Activated CD8-positive, alpha-beta T cell treated with anti-CD3 and anti-CD28 coated beads for 36 hours (primary cell): ENCODE data around the gene AMOT. TPM values are rescaled to one million over a fixed set of nuclear protein-coding genes. Genes with fewer than 3 reads are reported as not detected.

Source experiments
- ATAC-seq: fragments of 200-7000 bp; cut with Tn5 transposase; one replicate; pipeline ENCODE4 v1.10.0; 2021; ENCODE audit warnings: mild to moderate bottlenecking, moderate library complexity
- CTCF ChIA-PET: fragments of 350-600 bp; sonication (Branson Sonifier 250); formaldehyde crosslinking; loops from one replicate; lab custom pipeline; 2021; ENCODE audit warnings: antibody characterized with exemption; lab: Charles Lee
- POLR2A ChIA-PET: fragments of 350-600 bp; sonication (Branson Sonifier 250); formaldehyde crosslinking; loops from one replicate; lab custom pipeline; 2021; ENCODE audit warnings: antibody characterized with exemption; lab: Charles Lee
- DNase-seq: peaks from one replicate; pipeline ENCODE4 v3.0.0-alpha.2; 2020
- H3K27ac Mint-ChIP-seq: one replicate; pipeline ENCODE4 v1.8.0; 2021; ENCODE audit warnings: mild to moderate bottlenecking, mixed read lengths
- H3K27me3 Mint-ChIP-seq: one replicate; pipeline ENCODE4 v1.8.0; 2021; ENCODE audit warnings: mixed read lengths
- H3K36me3 Mint-ChIP-seq: one replicate; pipeline ENCODE4 v1.8.0; 2021; ENCODE audit warnings: low read depth, mixed read lengths
- H3K4me1 Mint-ChIP-seq: one replicate; pipeline ENCODE4 v1.8.0; 2021; ENCODE audit warnings: low read depth, mixed read lengths
- H3K4me3 Mint-ChIP-seq: one replicate; pipeline ENCODE4 v1.8.0; 2021; ENCODE audit warnings: mild to moderate bottlenecking, moderate library complexity, mixed read lengths
- H3K9me3 Mint-ChIP-seq: one replicate; pipeline ENCODE4 v1.8.0; 2021; ENCODE audit warnings: mixed read lengths
- intact Hi-C: fragments of 100-400 bp; cut with micrococcal nuclease; formaldehyde crosslinking; loops from one replicate; pipeline ENCODE4 v1.10.0; 2022
- total RNA-seq, 2 experiments: library from RNA; stranded (reverse); gene quantifications; one replicate each; pipeline ENCODE4 v1.2.3, GENCODE V29; 2021
- TF ChIP-seq, protein P1 (sequence below): fragments of 200-600 bp; IDR thresholded peaks from one replicate; pipeline ENCODE4 v1.8.0; 2022; ENCODE audit warnings: antibody characterized with exemption, mild to moderate bottlenecking

AMOT gene
- total RNA-seq, 2 experiments from 2014 or later = 1.1 to 1.8 TPM

DNA sequence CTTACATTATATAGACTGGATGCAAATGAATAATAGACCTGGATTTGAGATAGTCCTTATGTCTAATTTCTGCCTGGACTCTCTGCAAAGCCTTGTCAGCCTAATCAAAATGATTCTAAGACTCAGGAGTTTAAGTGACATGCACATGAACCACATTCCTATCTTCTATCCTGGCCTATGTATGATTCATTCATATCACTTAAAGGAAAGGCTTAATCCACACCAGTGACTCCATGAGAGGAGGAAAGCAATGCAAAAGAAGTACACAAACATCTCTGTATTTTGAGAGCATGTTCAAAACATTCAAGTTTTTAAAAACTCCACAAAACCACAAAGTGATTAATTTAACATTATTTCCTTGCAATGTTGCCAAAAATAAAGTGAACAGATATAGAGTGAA lies 14.6 kb downstream of the AMOT start:
- POLR2A ChIA-PET = no interaction called here
- no peaks in the 10 kb centered on the region for H3K36me3 Mint-ChIP-seq
- H3K9me3 Mint-ChIP-seq = no peaks in the 10 kb centered on the region
- no peak for DNase-seq
- H3K27me3 Mint-ChIP-seq = no peaks in the 10 kb centered on the region
- H3K4me3 Mint-ChIP-seq = no peak overlapping the region
- ATAC-seq = no peak
- intact Hi-C loops = no loop called here
- peaks cover 2% of the 10 kb centered on the region for H3K4me1 Mint-ChIP-seq
- TF ChIP-seq, protein P1, sequence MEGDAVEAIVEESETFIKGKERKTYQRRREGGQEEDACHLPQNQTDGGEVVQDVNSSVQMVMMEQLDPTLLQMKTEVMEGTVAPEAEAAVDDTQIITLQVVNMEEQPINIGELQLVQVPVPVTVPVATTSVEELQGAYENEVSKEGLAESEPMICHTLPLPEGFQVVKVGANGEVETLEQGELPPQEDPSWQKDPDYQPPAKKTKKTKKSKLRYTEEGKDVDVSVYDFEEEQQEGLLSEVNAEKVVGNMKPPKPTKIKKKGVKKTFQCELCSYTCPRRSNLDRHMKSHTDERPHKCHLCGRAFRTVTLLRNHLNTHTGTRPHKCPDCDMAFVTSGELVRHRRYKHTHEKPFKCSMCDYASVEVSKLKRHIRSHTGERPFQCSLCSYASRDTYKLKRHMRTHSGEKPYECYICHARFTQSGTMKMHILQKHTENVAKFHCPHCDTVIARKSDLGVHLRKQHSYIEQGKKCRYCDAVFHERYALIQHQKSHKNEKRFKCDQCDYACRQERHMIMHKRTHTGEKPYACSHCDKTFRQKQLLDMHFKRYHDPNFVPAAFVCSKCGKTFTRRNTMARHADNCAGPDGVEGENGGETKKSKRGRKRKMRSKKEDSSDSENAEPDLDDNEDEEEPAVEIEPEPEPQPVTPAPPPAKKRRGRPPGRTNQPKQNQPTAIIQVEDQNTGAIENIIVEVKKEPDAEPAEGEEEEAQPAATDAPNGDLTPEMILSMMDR = no peak
- CTCF ChIA-PET = no interaction called here
- no peak overlapping the region for H3K27ac Mint-ChIP-seq

DNA sequence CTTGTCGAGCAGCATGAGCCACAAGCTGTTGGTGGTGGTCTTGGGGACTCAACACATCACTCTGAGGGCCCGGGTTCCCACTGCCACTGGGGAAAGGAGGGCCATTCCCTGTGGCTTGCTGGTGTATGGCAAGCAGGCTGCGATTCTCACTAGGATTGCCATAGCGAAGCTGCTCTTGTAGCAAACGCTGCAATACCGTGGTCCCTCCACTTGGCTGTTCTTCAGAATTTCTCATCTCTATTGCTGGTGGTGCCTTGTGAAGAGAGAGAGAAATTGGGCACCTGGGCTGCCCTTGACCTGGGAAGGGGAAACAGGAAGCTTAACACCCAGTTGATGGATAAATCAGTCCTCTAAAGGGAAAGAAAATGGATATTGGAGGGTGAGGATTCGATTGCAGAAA lies 17.7 kb downstream of the AMOT start:
- TF ChIP-seq, protein P1 = no peak
- Mint-ChIP-seq H3K9me3 (no peaks in the 10 kb centered on the region), H3K36me3 (no peaks in the 10 kb centered on the region), H3K4me1 (peaks cover 12% of the 10 kb centered on the region), H3K4me3 (no peak overlapping the region), H3K27me3 (no peaks in the 10 kb centered on the region), H3K27ac (no peak overlapping the region)
- POLR2A ChIA-PET = no interaction called here
- ATAC-seq = no peak
- intact Hi-C loops = no loop called here
- CTCF ChIA-PET = no interaction called here
- DNase-seq = no peak

DNA sequence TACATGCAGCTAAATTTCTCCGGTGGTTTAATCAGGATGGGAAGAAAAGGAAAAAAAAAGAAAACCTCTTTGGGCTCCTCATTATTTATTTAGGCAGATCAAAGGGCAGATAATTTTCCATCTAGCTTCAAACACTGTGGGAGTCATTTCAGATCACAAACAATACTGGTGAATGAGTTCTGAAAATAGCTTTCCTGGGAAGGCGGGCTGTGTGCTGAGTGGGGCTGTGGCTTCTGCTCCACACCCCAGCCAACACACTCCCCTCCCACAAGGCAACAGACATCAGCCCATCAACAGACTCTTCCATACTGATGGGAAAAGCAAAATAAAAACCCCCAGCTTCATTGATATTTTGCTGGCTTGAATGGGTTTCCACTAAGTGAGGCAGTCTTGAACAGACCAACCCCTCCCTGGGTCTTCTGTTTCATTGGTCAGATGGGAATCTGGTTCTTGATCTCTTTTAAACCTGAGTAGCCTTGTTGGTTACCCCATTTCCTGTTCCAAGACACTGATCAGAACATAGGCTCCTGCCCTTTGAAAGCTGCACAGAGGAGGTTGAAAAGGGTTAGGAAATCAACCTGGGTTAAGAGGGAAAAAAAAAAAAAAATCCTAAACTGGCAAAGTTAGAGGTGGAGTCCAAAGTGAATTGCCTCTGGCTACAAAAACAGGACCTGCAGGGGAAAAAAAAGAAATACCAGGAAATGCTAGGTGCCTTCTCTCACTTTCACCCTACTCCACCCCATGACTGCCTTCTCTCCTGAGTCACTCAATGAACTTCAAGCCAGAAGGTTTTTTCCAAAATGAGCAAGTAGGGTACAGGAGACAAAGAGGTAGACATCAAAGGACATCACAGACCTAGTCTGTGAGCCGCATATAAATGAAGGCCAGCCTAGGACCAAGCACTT lies 20.0 kb downstream of the AMOT start:
- Mint-ChIP-seq H3K4me3 (no peak overlapping the region), H3K36me3 (no peaks in the 10 kb centered on the region), H3K27me3 (no peaks in the 10 kb centered on the region), H3K27ac (no peak overlapping the region), H3K4me1 (peaks cover 12% of the 10 kb centered on the region), H3K9me3 (no peaks in the 10 kb centered on the region)
- no peak for DNase-seq
- POLR2A ChIA-PET = interaction anchor here (0.8 kb wide), 1 partner anchor 11 kb away, joined by 3 read pairs; no protein-coding TSS in a partner anchor
- TF ChIP-seq, protein P1 = no peak
- intact Hi-C loops = no loop called here
- ATAC-seq = peak; percentile 86
- CTCF ChIA-PET = no interaction called here

DNA sequence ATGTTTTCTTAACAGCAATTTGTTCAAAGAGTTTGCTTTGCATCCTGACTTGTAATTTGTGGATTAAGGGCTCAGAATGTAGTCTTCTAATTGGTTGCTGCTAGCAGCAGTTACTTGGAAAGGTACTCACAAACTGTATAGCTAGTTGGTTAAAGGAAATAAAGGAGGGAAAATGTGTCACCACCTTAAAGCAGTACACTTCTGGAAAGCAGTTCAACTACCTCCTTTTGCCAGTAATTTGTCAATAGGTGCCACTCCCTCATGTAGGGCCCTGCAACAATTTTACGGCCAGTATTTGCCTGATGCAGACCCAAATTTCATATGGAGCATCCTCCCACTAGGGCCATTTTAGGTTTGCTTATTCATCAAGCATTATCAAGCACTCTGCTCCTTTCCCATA lies 20.8 kb downstream of the AMOT start:
- H3K36me3 Mint-ChIP-seq = no peaks in the 10 kb centered on the region
- H3K4me1 Mint-ChIP-seq = peaks cover 12% of the 10 kb centered on the region
- ATAC-seq (no peak), DNase-seq (no peak)
- CTCF ChIA-PET = no interaction called here
- H3K4me3 Mint-ChIP-seq = no peak overlapping the region
- TF ChIP-seq, protein P1 = no peak
- POLR2A ChIA-PET = interaction anchor here (0.8 kb wide), 1 partner anchor 12 kb away, joined by 3 read pairs; no protein-coding TSS in a partner anchor
- no peaks in the 10 kb centered on the region for H3K9me3 Mint-ChIP-seq
- intact Hi-C loops = no loop called here
- no peak overlapping the region for H3K27ac Mint-ChIP-seq
- no peaks in the 10 kb centered on the region for H3K27me3 Mint-ChIP-seq

DNA sequence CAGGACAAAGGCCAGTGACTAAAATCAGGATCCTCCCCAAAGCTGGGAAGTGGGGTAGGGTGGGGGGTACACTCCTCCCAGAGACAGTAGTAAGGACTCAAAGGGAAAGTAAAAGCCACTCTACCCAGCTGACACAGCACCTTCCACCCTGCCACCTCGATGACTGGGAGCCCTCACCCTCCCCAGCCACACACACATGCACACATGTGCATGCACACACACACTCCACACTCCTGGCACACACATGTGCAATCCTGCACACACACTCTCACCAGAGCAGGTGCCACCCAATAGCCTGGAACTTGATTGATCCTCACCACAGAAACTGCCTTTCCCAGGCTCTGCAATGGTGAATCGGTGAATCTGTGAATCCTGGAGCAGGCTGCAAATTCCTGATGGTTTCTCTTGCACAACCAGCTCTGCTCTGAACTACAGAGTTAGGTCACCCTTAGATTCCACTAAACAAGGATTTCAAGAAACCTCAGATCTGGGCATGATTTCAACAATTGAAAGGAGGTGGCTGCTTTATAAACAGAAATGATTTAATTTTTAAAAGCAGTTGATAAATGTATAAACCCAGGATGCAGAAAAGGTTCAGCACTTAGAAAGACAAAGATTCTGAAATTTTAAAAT lies 21.5 kb downstream of the AMOT start:
- intact Hi-C loops = no loop called here
- no peak overlapping the region for H3K4me3 Mint-ChIP-seq
- H3K4me1 Mint-ChIP-seq = peaks cover 12% of the 10 kb centered on the region
- ChIA-PET CTCF (no interaction called here), POLR2A (no interaction called here)
- H3K27ac Mint-ChIP-seq = no peak overlapping the region
- TF ChIP-seq, protein P1 = no peak
- ATAC-seq (no peak), DNase-seq (no peak)
- H3K9me3 Mint-ChIP-seq = no peaks in the 10 kb centered on the region
- no peaks in the 10 kb centered on the region for H3K27me3 Mint-ChIP-seq
- H3K36me3 Mint-ChIP-seq = no peaks in the 10 kb centered on the region
